Stromal cell of bone marrow (primary cell): ENCODE results near the gene TSPEAR.

Source experiments
- DNase-seq: peaks from one replicate; pipeline ENCODE4 v3.0.0-alpha.2; 2012; ENCODE audit warnings: low read depth

The TSPEAR gene

DNA sequence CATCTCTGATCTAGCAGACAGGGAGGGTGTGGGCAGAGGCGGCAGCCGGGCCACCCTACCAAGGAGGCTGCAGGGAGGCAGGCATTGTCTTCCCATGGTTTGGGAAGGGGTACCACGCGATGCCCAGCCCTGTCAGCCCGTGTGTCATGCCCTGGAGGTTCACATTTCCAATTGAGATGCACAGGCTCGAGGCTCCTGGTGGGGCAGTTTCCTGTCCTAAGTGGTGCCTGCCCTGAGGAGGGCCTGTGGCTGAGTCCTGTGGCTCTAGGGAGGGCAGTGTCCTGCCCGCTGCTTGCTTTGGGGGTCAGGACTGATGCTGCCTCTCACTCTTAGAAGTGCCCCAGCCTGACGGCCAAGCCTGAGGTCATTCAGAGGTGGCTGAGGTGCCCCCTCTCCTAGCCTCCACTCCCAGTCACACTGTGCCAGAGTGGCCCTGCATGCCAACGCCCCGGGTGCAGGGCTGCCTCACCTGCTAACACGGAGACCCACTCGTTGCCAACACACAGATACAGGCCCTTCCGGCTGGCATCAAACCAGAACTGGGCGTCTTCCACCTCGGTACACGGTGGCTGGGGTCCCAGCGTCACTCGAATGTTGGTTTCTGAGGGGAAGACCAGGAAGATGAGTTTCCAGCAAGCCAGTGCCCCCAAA lies 183.3 kb downstream of the TSPEAR start:
- DNase-seq, result no peak

DNA sequence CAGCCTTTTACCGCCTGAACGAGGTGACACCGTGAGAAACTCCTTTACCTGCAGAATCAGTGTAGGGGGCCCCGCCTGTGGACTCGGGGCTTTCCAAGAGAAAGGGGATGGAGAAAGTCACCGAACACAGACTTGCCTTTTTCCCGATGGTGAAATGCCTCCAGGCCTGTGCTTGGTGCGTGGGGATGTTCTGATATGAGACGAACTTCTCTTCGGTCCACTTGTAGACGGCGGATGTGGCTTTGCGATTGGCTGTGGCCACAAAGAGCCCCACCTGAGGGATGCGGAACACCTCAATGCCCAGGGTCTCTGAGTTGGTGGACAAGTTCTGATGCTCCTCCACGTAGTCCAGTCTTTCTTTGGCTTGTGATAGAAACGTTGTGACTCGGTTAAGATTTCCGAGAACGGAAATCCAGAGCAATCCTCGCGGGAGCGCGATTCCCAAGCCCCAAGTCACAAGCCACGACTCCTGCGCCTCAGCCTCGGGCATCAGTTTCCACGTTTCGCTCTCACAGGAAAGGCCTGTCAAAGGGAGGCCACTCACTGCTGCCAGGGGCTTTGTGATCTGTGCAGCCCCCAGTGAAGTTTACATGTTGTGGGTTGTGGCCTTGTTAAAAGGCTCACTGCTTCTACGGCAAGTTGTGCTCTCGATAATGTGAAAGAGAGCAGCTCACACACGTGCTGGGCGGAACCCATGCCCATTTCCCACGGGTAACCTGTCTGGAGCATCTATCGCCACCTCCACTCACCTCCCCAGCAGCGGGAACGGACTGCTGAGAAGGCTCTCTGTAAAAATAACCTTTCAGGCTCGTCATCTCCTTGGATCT lies 184.0 kb downstream of the TSPEAR start:
- no peak for DNase-seq

GRCh38 chr21:44526096-44526997 lies 185.0 kb downstream of the TSPEAR start:
- DNase-seq, result no peak

DNA sequence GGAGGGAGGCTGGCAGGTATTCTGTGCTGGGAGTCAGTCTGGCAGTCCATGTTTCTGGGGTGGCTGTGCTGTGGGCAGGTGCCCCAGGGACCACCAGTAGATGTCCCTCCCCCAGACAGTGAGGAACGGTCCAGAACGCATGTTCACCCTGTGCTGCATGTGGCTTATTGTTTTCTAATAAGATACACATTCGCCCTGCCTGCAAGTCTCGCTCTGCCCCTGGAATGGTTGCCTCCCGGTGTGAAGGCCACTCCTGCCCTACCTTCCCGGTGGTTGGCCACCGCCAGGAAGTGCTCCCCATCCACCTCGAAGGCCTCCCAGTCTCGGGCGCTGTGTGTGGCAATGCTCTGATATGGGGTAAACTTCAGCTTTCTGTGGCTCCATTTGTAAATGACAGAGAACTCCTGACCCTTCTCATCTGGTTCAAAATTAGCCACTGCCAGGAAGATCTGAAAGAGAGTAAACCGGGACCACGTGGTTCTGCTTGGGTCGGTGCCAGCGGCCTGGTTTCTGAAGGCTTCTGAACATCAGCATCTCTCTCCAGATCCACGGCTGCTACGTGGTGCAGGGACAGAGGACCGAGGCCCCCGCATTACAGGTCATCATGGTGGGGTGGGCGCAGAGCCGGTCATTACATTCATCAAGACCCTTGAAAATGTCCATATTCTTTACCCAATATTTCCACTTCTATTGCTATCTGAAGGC lies 185.8 kb downstream of the TSPEAR start:
- DNase-seq, result no peak

GRCh38 chr21:44524414-44525371 lies 186.7 kb downstream of the TSPEAR start:
- no peak for DNase-seq

DNA sequence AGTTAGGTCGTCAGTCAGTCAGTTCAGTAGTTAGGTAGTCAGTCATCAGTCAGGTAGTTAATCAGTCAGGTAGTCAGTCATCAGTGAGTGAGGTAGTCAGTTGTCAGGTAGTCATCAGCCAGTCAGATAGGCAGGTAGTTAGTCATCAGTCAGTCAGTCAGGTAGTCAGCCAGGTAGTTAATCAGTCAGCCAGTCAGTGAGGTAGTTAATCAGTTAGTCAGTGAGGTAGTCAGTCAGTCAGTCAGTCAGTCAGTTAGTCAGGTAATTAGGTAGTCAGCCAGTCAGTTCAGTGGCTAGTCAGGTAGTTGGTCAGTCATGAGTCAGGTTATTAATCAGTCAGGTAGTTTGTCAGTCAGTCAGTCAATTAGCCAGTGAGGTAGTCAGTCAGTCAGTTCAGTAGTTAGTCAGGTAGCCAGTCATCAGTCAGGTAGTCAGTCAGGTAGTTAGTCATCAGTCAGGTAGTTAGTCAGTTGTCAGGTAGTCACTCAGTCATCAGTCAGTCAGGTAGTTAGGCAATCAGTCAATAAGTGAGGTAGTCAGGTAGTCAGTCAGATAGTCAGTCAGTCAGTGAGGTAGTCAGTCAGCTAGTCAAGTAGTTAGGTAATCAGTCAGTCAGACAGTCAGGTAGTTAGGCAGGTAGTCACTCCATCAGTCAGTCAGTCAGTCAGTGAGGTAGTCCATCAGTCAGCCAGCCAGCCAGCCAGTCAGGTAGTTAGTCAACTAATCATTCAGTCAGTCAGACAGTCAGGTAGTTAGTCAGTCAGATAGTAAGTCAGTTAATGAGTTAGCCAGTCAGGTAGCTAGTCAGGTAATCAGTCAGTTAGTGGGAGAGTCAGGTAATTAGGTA lies 187.6 kb downstream of the TSPEAR start:
- DNase-seq, result no peak

DNA sequence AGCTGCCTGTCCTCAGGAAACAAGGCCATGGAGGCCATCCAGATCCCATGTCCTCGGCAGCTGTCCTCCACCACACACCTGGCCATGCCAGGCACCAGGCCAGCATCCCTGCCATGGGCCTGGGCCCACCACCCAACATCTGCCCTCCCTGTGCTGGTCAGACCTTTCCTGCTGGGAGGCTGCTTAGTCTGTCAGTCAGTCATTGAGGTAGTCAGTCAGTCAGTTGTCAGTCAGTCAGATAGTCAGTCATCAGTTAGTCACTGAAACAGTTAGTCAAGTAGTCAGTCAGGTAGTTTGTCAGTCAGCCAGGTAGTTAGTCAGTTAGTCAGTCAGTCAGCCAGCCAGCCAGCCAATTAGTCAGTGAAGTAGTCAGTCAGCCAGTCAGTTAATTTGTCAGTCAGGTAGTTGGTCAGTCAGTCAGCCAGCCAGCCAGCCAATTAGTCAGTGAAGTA lies 188.6 kb downstream of the TSPEAR start:
- no peak for DNase-seq

- no peak for DNase-seq
Measured at GRCh38 chr21:44521928-44522752, 189.2 kb downstream of the TSPEAR start.

DNA sequence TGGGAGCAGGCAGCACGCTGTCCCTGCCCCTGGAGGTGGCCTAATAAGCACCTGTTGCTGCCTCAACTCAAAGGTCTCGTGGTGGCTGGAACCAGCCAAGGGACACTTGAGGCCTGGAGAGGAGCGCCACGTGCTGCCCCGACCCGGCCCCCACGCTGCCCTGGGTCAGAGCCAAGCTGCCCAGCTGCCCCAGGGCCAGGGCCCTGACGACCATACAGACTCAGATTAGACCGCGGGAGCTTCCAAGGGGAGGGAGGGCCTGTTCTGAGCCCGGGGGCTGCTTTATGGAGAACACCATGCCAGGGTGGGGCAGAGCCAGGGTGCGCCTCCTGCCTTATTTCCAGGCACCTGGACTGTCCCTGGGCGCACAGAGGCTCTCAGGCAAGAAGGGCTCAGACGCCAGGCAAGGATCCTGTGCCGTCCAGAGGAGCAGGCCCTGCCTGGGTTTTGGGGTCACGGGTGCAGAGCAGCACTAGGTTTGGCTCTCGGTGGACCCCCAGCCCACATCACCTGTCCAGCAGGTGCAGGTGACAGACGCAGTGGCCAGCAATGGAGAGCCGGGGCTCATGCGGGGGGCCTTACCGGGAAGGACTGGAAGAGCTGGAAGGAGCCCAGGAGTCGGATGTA lies 190.0 kb downstream of the TSPEAR start:
- no peak for DNase-seq

DNA sequence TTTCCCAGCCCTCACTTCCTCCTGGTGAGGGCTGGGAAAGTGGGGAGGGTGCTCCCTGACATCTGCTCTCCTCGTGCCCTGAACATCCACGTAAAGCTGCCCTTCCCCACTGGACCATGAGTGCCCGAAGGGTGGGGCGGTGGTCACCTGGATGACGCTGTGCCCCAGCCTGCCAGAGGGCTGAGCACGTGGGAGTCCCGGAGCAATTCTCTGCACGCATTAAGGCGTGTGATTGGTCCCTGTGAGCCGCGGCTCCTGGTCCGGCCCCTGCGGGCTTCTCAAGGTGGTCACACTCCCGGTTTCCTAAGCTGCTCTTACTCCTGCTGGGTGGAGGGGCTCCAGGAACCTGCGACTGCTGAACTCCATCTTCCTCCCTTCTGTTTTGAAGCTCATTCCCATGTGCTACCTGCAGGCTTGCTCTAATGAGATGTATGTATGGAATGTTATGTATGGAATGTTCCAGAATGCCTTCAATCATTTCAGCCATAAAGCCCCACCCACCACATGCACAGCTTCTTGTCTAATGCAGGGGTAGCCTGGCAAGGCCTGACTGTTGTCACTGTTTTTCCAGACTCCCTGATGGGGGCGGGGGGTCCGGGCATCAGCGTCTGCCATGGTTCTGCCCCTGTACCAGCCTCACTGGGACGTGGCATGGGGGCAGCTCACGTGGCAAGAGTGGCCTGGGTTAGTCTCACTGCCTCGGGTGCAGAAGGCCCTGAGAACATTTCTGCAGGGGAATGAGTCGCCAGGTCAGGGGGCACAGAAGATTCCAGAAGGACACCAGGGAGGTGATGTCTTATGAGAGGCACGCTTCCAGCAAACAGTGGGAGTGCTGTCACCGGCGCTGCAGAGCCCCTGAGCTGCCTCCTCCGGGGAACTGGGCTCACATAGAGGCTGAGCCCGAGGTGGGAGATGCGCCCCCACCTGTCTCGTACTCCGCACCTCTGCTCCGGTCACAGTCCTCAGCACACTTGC lies 190.8 kb downstream of the TSPEAR start:
- DNase-seq, result no peak

- DNase-seq, result no peak
Measured at GRCh38 chr21:44519346-44520325, 191.7 kb downstream of the TSPEAR start.

GRCh38 chr21:44518686-44519085 lies 192.7 kb downstream of the TSPEAR start:
- DNase-seq, result no peak

DNA sequence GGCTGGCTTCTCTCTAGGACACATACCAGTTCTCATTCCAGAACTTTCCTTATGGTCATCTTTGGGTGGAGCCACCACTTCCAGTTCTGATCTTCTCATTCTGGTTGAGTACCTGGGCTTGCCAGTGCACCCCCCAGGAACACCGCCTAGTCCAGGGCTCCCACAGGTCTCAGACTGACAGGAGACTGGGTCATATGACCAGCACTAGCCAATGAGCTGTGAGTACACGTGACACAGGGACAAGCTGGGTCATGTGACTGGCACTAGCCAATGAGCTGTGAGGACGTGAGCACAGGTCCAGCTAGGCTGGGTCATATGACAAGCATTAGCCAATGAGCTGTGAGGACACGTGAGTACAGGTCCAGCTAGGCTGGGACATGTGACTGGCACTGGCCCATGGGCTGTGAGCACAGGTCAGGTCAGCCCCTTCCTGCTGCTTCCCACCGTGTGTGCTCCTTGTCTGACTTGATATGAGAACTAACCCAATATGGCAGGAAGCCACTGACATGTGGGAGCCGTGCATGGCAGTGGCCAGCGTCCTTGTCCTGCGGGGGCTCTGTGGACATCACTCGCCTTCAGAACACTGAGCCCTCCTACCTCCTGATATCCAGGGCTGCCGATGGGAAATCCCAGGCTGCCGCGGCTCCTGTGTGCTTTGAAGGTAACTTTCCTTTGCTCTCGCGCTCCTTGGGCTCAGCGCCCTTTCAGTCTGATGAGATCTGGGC lies 194.0 kb downstream of the TSPEAR start:
- DNase-seq, result no peak

DNA sequence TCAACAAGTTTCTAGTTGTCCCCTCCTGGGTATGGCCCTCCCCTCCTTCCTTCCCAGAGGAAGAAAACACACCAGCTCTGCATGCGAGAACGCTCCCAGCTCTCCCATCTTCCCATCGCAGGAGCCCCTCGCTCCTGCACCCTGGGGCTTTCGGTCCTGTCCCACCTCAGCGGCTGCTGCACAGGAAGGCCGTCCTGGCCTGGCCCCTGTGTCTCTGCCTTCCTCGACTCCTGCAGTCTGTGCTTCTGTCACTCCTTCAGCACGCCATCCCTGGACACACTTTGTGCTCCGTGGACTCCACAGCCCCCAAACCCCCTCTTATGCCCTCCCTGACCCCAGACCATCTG lies 194.6 kb downstream of the TSPEAR start:
- DNase-seq, result no peak

- no peak for DNase-seq
Measured at GRCh38 chr21:44516342-44516741, 195.0 kb downstream of the TSPEAR start.
